Activated T-helper 2 cell treated with anti-CD3 and anti-CD28 coated beads, Interferon-gamma antibody, Interleukin-2, Interleukin-4, amounts not matched to agents 10 μg/mL and 5 μg/mL and 100 μg/mL, durations not matched to agents 14 hours and 24 hours and 36 hours (primary cell): ENCODE measurements around the gene KCNIP4. TPM values are rescaled to one million over a fixed set of nuclear protein-coding genes. Genes with fewer than 3 reads are reported as not detected.

Experiments
- DNase-seq: peaks from one replicate; pipeline ENCODE4 v3.0.0; 2021; ENCODE audit warnings: low spot score
- H3K27ac Mint-ChIP-seq: one replicate; pipeline ENCODE4 v1.8.0; 2021; ENCODE audit warnings: mixed read lengths
- H3K27me3 Mint-ChIP-seq: one replicate; pipeline ENCODE4 v1.8.0; 2021; ENCODE audit warnings: low read depth, mixed read lengths
- H3K36me3 Mint-ChIP-seq: one replicate; pipeline ENCODE4 v1.8.0; 2021; ENCODE audit warnings: low read depth, mixed read lengths
- H3K4me1 Mint-ChIP-seq: one replicate; pipeline ENCODE4 v1.8.0; 2021; ENCODE audit warnings: low read depth, mixed read lengths
- H3K4me3 Mint-ChIP-seq: one replicate; pipeline ENCODE4 v1.8.0; 2021; ENCODE audit warnings: low read depth, mild to moderate bottlenecking, moderate library complexity, mixed read lengths
- H3K9me3 Mint-ChIP-seq: one replicate; pipeline ENCODE4 v1.8.0; 2021; ENCODE audit warnings: mixed read lengths
- intact Hi-C: fragments of 100-400 bp; cut with micrococcal nuclease; formaldehyde crosslinking; loops from one replicate; pipeline ENCODE4 v1.15.1; 2023
- total RNA-seq: library from RNA; stranded (reverse); gene quantifications from 2 replicates; pipeline ENCODE4 v1.2.3, GENCODE V29; 2022

Gene KCNIP4
- total RNA-seq, 1 donor from 2014 or later: not detected

- no peak overlapping the region for H3K4me3 Mint-ChIP-seq
- intact Hi-C loops: no loop called here
- H3K36me3 Mint-ChIP-seq: no peaks in the 10 kb centered on the region
- DNase-seq: no peak
- peaks cover 22% of the 10 kb centered on the region for H3K9me3 Mint-ChIP-seq
- H3K4me1 Mint-ChIP-seq: no peaks in the 10 kb centered on the region
- no peak overlapping the region for H3K27ac Mint-ChIP-seq
- H3K27me3 Mint-ChIP-seq: no peaks in the 10 kb centered on the region
Observed at GRCh38 chr4:21411086-21411485, 537.5 kb downstream of the KCNIP4 start.

GRCh38 chr4:21410372-21410771 is 538.2 kb downstream of the KCNIP4 start:
- Mint-ChIP-seq H3K27me3 (no peaks in the 10 kb centered on the region), H3K4me1 (no peaks in the 10 kb centered on the region), H3K9me3 (peaks cover 22% of the 10 kb centered on the region)

GRCh38 chr4:21387683-21388082 is 560.9 kb downstream of the KCNIP4 start:
- Mint-ChIP-seq H3K4me1 (no peaks in the 10 kb centered on the region), H3K9me3 (peaks cover 29% of the 10 kb centered on the region), H3K27ac (no peak overlapping the region), H3K4me3 (no peak overlapping the region), H3K36me3 (no peaks in the 10 kb centered on the region), H3K27me3 (no peaks in the 10 kb centered on the region)
- DNase-seq: no peak
- intact Hi-C loops: no loop called here

More at GRCh38 chr4:21410372-21410771, 538.2 kb downstream of the KCNIP4 start:
- intact Hi-C loops: no loop called here
- Mint-ChIP-seq H3K27ac (no peak overlapping the region), H3K36me3 (no peaks in the 10 kb centered on the region), H3K4me3 (no peak overlapping the region)
- no peak for DNase-seq

GRCh38 chr4:21386166-21386780 is 562.3 kb downstream of the KCNIP4 start:
- no peak for DNase-seq
- H3K27ac Mint-ChIP-seq: no peak overlapping the region
- no peaks in the 10 kb centered on the region for H3K27me3 Mint-ChIP-seq
- no peaks in the 10 kb centered on the region for H3K36me3 Mint-ChIP-seq
- no peak overlapping the region for H3K4me3 Mint-ChIP-seq
- intact Hi-C loops: no loop called here
- H3K4me1 Mint-ChIP-seq: no peaks in the 10 kb centered on the region
- peaks cover 24% of the 10 kb centered on the region for H3K9me3 Mint-ChIP-seq

GRCh38 chr4:21385706-21386105 is 562.9 kb downstream of the KCNIP4 start:
- DNase-seq: no peak
- intact Hi-C loops: no loop called here
- no peaks in the 10 kb centered on the region for H3K4me1 Mint-ChIP-seq
- H3K27ac Mint-ChIP-seq: no peak overlapping the region
- no peaks in the 10 kb centered on the region for H3K27me3 Mint-ChIP-seq
- H3K4me3 Mint-ChIP-seq: no peak overlapping the region
- H3K36me3 Mint-ChIP-seq: no peaks in the 10 kb centered on the region
- peaks cover 21% of the 10 kb centered on the region for H3K9me3 Mint-ChIP-seq

- H3K27me3 Mint-ChIP-seq: no peaks in the 10 kb centered on the region
- DNase-seq: no peak
- peaks cover 19% of the 10 kb centered on the region for H3K9me3 Mint-ChIP-seq
- H3K4me3 Mint-ChIP-seq: no peak overlapping the region
- H3K36me3 Mint-ChIP-seq: no peaks in the 10 kb centered on the region
- no peak overlapping the region for H3K27ac Mint-ChIP-seq
- intact Hi-C loops: no loop called here
- H3K4me1 Mint-ChIP-seq: no peaks in the 10 kb centered on the region
Observed at GRCh38 chr4:21384609-21385008, 564.0 kb downstream of the KCNIP4 start.

GRCh38 chr4:21380861-21381260 is 567.7 kb downstream of the KCNIP4 start:
- Mint-ChIP-seq H3K36me3 (no peaks in the 10 kb centered on the region), H3K4me1 (no peaks in the 10 kb centered on the region), H3K27me3 (no peaks in the 10 kb centered on the region), H3K4me3 (no peak overlapping the region), H3K9me3 (peaks cover 31% of the 10 kb centered on the region), H3K27ac (no peak overlapping the region)
- DNase-seq: no peak
- intact Hi-C loops: no loop called here

- H3K36me3 Mint-ChIP-seq: no peaks in the 10 kb centered on the region
- peaks cover 26% of the 10 kb centered on the region for H3K9me3 Mint-ChIP-seq
- no peak for DNase-seq
- H3K4me3 Mint-ChIP-seq: no peak overlapping the region
- no peak overlapping the region for H3K27ac Mint-ChIP-seq
- no peaks in the 10 kb centered on the region for H3K4me1 Mint-ChIP-seq
- no peaks in the 10 kb centered on the region for H3K27me3 Mint-ChIP-seq
- intact Hi-C loops: no loop called here
Observed at GRCh38 chr4:21377046-21377445, 571.5 kb downstream of the KCNIP4 start.

- Mint-ChIP-seq H3K9me3 (peaks cover 27% of the 10 kb centered on the region), H3K4me1 (no peaks in the 10 kb centered on the region), H3K27ac (no peak overlapping the region), H3K36me3 (no peaks in the 10 kb centered on the region), H3K4me3 (no peak overlapping the region), H3K27me3 (no peaks in the 10 kb centered on the region)
- intact Hi-C loops: no loop called here
- DNase-seq: no peak
Observed at GRCh38 chr4:21376176-21376575, 572.4 kb downstream of the KCNIP4 start.

GRCh38 chr4:21374641-21375368 is 573.8 kb downstream of the KCNIP4 start:
- Mint-ChIP-seq H3K4me1 (no peaks in the 10 kb centered on the region), H3K9me3 (peaks cover 27% of the 10 kb centered on the region), H3K27ac (no peak overlapping the region), H3K36me3 (no peaks in the 10 kb centered on the region), H3K4me3 (no peak overlapping the region), H3K27me3 (no peaks in the 10 kb centered on the region)
- DNase-seq: no peak
- intact Hi-C loops: no loop called here

GRCh38 chr4:21367567-21367966 is 581.0 kb downstream of the KCNIP4 start:
- no peak for DNase-seq
- no peak overlapping the region for H3K4me3 Mint-ChIP-seq
- no peak overlapping the region for H3K27ac Mint-ChIP-seq
- H3K36me3 Mint-ChIP-seq: no peaks in the 10 kb centered on the region
- intact Hi-C loops: no loop called here
- peaks cover 9% of the 10 kb centered on the region for H3K9me3 Mint-ChIP-seq
- no peaks in the 10 kb centered on the region for H3K27me3 Mint-ChIP-seq
- no peaks in the 10 kb centered on the region for H3K4me1 Mint-ChIP-seq

GRCh38 chr4:21366840-21367239 is 581.7 kb downstream of the KCNIP4 start:
- H3K36me3 Mint-ChIP-seq: no peaks in the 10 kb centered on the region
- H3K4me3 Mint-ChIP-seq: no peak overlapping the region
- H3K27ac Mint-ChIP-seq: no peak overlapping the region
- peaks cover 2% of the 10 kb centered on the region for H3K9me3 Mint-ChIP-seq
- H3K27me3 Mint-ChIP-seq: no peaks in the 10 kb centered on the region
- no peak for DNase-seq
- intact Hi-C loops: no loop called here
- no peaks in the 10 kb centered on the region for H3K4me1 Mint-ChIP-seq

- no peaks in the 10 kb centered on the region for H3K36me3 Mint-ChIP-seq
- no peaks in the 10 kb centered on the region for H3K27me3 Mint-ChIP-seq
- H3K27ac Mint-ChIP-seq: no peak overlapping the region
- H3K4me3 Mint-ChIP-seq: no peak overlapping the region
- H3K9me3 Mint-ChIP-seq: no peaks in the 10 kb centered on the region
- intact Hi-C loops: no loop called here
- no peaks in the 10 kb centered on the region for H3K4me1 Mint-ChIP-seq
- no peak for DNase-seq
Observed at GRCh38 chr4:21366312-21366711, 582.3 kb downstream of the KCNIP4 start.
